ENCODE measurements around the gene EPN2. TPM values are rescaled to one million over a fixed set of nuclear protein-coding genes. Genes with fewer than 3 reads are reported as not detected.

EPN2 gene
- total RNA-seq, 1 donor from 2014 or later = 7.9 TPM

DNA sequence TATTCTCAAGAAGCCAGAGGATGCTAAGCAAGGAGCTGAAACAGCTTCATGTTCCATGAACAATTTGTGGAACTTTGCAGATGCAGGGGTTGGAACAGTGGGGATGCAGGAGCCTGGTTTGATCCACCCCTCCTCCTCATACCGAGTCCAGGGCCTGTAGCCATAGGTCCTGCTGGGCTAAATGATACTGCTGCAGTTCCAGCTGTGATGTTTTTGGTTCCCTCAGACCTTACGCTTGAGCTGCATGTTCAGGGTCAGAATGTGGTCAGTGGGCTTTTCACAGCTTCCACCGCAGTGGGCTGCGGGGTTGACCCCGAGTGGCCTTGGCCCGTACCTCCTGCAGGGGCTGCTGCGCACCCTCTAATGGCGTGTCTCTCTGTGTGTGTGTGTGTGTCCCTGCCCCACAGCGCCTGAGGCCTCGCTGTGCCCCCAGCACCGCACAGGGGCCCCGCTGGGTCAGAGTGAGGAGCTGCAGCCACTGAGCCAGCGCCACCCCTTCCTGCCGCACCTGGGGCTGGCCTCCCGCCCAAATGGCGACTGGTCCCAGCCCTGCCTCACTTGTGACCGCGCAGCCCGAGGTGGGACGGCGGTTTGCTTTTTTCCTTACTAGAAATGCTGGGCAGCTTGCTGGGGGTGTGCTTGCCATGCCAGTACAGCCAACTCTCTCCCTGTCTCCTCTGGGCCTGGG lies 48.2 kb downstream of the EPN2 start:
- Mint-ChIP-seq H3K27me3 (peaks cover 3% of the 10 kb centered on the region), H3K27ac (no peak overlapping the region), H3K9me3 (no peaks in the 10 kb centered on the region), H3K4me3 (no peak overlapping the region), H3K4me1 (peaks cover 24% of the 10 kb centered on the region), H3K36me3 (ENCODE audit: low read depth) (peaks cover 2% of the 10 kb centered on the region)
- intact Hi-C loops (cut with micrococcal nuclease) = no loop called here
- DNase-seq = no peak

DNA sequence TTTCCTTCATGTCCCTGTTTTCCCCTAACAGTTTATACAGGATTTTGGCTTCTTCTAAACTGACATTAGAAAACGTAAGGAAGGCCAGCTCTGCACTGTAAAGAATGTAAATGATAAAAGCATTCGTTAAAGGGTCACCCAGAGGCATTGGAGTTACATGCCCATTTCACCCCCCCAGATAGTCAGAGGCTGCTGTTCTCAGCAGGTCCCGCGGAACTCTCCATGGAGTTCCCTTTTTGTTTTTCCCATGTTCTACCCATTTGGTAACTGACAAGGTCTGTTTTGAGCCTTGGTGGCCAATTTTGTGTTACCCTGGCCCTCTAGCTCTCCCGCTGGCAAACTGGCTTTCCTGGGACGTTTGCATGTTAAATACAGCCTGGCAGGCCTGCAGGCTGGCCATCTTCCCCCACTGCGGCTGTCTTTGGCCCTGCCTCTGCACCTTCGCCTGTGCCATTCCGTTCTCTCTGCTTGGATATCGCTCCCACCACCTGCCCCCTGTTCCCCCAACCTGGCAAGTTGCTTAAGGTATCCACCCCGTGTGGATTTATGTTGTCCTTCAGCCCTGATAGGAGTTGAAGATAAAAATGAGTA lies 49.7 kb downstream of the EPN2 start:
- Mint-ChIP-seq H3K9me3 (no peaks in the 10 kb centered on the region), H3K36me3 (ENCODE audit: low read depth) (peaks cover 2% of the 10 kb centered on the region), H3K4me3 (no peak overlapping the region), H3K27me3 (peaks cover 6% of the 10 kb centered on the region), H3K4me1 (peaks cover 24% of the 10 kb centered on the region), H3K27ac (no peak overlapping the region)
- DNase-seq = no peak
- intact Hi-C loops (cut with micrococcal nuclease) = no loop called here

- peaks cover 24% of the 10 kb centered on the region for H3K4me1 Mint-ChIP-seq
- DNase-seq = no peak
- intact Hi-C loops (cut with micrococcal nuclease) = no loop called here
- no peak overlapping the region for H3K27ac Mint-ChIP-seq
- no peak overlapping the region for H3K4me3 Mint-ChIP-seq
- peaks cover 9% of the 10 kb centered on the region for H3K27me3 Mint-ChIP-seq
- no peaks in the 10 kb centered on the region for H3K9me3 Mint-ChIP-seq
- peaks cover 2% of the 10 kb centered on the region for H3K36me3 Mint-ChIP-seq (ENCODE audit: low read depth)
Measured at GRCh38 chr17:19287651-19288050, 50.5 kb downstream of the EPN2 start.

GRCh38 chr17:19288453-19288852 lies 51.3 kb downstream of the EPN2 start:
- no peak for DNase-seq
- intact Hi-C loops (cut with micrococcal nuclease) = no loop called here
- Mint-ChIP-seq H3K4me1 (peaks cover 24% of the 10 kb centered on the region), H3K4me3 (no peak overlapping the region), H3K27ac (no peak overlapping the region), H3K9me3 (no peaks in the 10 kb centered on the region), H3K27me3 (peaks cover 9% of the 10 kb centered on the region), H3K36me3 (ENCODE audit: low read depth) (no peaks in the 10 kb centered on the region)

DNA sequence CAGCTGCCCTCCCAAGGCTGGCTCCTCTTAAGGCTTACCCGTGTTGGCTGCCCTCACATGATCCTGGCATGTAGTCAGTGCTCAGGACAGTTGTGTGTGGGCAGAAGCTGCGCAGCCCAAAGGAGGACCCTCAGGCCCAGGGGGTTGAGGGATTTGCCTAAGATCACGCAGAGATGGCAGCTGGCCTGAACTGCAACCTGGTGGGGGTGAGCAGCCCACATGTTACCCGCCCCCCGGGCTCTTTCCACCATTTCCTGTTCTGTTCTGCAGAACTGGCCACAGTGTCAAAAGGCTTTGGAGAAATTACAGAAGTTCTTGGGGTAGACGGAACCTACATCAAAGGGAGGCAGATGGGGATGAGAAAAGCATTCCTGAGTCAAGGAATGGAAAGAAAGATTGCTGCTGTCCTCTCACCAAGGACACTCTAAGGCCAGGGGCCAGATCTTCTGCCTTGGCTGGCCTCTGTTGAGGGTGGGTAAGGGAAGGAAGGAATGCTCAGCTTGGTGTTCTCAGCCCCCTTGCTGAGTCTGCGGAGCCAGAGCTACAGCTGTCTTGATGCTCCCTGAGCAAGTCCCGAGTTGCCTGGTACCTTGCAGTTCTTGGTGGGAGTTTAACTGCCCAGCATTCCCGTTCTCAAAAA lies 53.0 kb downstream of the EPN2 start:
- H3K27ac Mint-ChIP-seq = no peak overlapping the region
- no peaks in the 10 kb centered on the region for H3K36me3 Mint-ChIP-seq (ENCODE audit: low read depth)
- H3K9me3 Mint-ChIP-seq = no peaks in the 10 kb centered on the region
- intact Hi-C loops (cut with micrococcal nuclease) = no loop called here
- DNase-seq = no peak
- H3K4me3 Mint-ChIP-seq = no peak overlapping the region
- peaks cover 12% of the 10 kb centered on the region for H3K27me3 Mint-ChIP-seq
- peaks cover 8% of the 10 kb centered on the region for H3K4me1 Mint-ChIP-seq

DNA sequence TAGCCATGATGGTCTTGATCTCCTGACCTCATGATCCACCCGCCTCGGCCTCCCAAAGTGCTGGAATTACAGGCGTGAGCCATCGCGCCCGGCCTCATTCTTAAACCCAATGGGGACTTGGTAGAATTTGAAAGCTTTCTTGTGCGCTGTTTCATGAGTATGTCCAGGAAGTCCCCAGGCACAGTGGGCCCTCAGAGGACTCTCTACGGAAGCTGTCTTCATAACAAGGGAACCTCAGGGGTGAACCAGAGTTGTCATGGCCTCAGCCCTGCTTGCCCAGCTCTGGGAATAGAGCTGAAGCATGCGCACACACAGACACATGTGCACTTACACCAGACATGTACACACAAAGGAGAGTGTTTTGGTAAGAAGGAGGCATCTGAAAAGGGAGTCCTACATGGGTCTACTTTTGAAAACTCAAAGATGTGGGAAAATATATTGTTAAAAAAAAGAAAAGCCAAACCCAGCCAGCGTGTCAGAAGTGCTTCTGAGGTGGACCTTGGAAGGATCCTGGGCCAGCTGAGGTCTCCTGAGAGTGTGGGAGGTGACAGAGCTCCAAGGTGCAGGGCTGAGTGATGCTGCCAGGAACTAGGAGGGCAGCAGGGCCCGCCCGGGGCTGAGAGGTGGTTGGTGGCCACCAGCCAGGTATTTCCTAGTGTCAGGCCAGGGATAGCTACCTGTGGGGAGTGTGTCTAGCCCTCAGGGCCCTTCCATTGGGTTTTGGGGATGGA lies 54.6 kb downstream of the EPN2 start:
- H3K27me3 Mint-ChIP-seq = peaks cover 12% of the 10 kb centered on the region
- no peaks in the 10 kb centered on the region for H3K9me3 Mint-ChIP-seq
- no peak overlapping the region for H3K4me3 Mint-ChIP-seq
- no peaks in the 10 kb centered on the region for H3K36me3 Mint-ChIP-seq (ENCODE audit: low read depth)
- intact Hi-C loops (cut with micrococcal nuclease) = no loop called here
- H3K27ac Mint-ChIP-seq = no peak overlapping the region
- DNase-seq = no peak
- peaks cover 6% of the 10 kb centered on the region for H3K4me1 Mint-ChIP-seq

GRCh38 chr17:19292377-19292711 lies 55.2 kb downstream of the EPN2 start:
- H3K9me3 Mint-ChIP-seq = no peaks in the 10 kb centered on the region
- intact Hi-C loops (cut with micrococcal nuclease) = no loop called here
- peaks cover 12% of the 10 kb centered on the region for H3K27me3 Mint-ChIP-seq
- DNase-seq = no peak
- H3K36me3 Mint-ChIP-seq (ENCODE audit: low read depth) = no peaks in the 10 kb centered on the region
- H3K4me3 Mint-ChIP-seq = no peak overlapping the region
- H3K4me1 Mint-ChIP-seq = peaks cover 6% of the 10 kb centered on the region
- H3K27ac Mint-ChIP-seq = no peak overlapping the region

DNA sequence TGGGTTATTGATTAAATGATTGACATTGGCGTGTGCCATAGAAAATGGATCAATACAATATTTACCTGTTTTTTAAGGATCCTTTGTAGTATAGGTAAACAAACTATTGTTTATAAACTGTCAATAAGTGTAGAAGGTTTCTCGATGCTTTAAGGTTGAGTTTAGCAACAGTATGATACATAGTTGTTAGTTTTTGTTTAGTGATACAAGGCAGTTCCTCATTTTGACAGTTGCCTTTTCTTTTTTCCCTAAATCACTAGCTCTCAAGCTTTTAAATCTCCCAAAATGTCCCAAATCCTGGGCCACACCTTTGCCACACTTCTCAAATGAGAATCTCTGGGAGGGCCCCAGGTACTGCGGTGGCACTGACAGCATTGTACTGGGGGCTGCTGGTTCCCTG lies 57.3 kb downstream of the EPN2 start:
- no peak for DNase-seq
- no peak overlapping the region for H3K4me3 Mint-ChIP-seq
- H3K9me3 Mint-ChIP-seq = no peaks in the 10 kb centered on the region
- H3K27me3 Mint-ChIP-seq = peaks cover 8% of the 10 kb centered on the region
- intact Hi-C loops (cut with micrococcal nuclease) = no loop called here
- peaks cover 4% of the 10 kb centered on the region for H3K4me1 Mint-ChIP-seq
- no peaks in the 10 kb centered on the region for H3K36me3 Mint-ChIP-seq (ENCODE audit: low read depth)
- H3K27ac Mint-ChIP-seq = no peak overlapping the region

GRCh38 chr17:19295473-19296135 lies 58.4 kb downstream of the EPN2 start:
- Mint-ChIP-seq H3K27ac (no peak overlapping the region), H3K4me1 (no peaks in the 10 kb centered on the region), H3K4me3 (no peak overlapping the region), H3K9me3 (no peaks in the 10 kb centered on the region), H3K36me3 (ENCODE audit: low read depth) (no peaks in the 10 kb centered on the region), H3K27me3 (peaks cover 11% of the 10 kb centered on the region)
- no peak for DNase-seq
- intact Hi-C loops (cut with micrococcal nuclease) = no loop called here

- Mint-ChIP-seq H3K27me3 (peaks cover 10% of the 10 kb centered on the region), H3K9me3 (no peaks in the 10 kb centered on the region), H3K36me3 (ENCODE audit: low read depth) (no peaks in the 10 kb centered on the region), H3K27ac (no peak overlapping the region), H3K4me1 (no peaks in the 10 kb centered on the region), H3K4me3 (no peak overlapping the region)
- no peak for DNase-seq
- intact Hi-C loops (cut with micrococcal nuclease) = no loop called here
Measured at GRCh38 chr17:19296786-19297778, 59.9 kb downstream of the EPN2 start.

GRCh38 chr17:19298569-19299213 lies 61.5 kb downstream of the EPN2 start:
- Mint-ChIP-seq H3K36me3 (ENCODE audit: low read depth) (no peaks in the 10 kb centered on the region), H3K9me3 (no peaks in the 10 kb centered on the region), H3K27me3 (peaks cover 6% of the 10 kb centered on the region), H3K27ac (no peak overlapping the region), H3K4me1 (peaks cover 2% of the 10 kb centered on the region), H3K4me3 (no peak overlapping the region)
- intact Hi-C loops (cut with micrococcal nuclease) = no loop called here
- DNase-seq = no peak

- no peak for DNase-seq
- H3K27me3 Mint-ChIP-seq = peaks cover 6% of the 10 kb centered on the region
- peaks cover 5% of the 10 kb centered on the region for H3K4me1 Mint-ChIP-seq
- intact Hi-C loops (cut with micrococcal nuclease) = no loop called here
- H3K36me3 Mint-ChIP-seq (ENCODE audit: low read depth) = no peaks in the 10 kb centered on the region
- H3K27ac Mint-ChIP-seq = no peak overlapping the region
- no peaks in the 10 kb centered on the region for H3K9me3 Mint-ChIP-seq
- no peak overlapping the region for H3K4me3 Mint-ChIP-seq
Measured at GRCh38 chr17:19299214-19299747, 62.1 kb downstream of the EPN2 start.
